NCI-H146 (cell line): ENCODE data around the gene ADCY1.
"Not testable (repeated sequence)": the region's sequence is repeated elsewhere in the genome, so short reads cannot be mapped to it uniquely, and the experiment has no call there.

ENCODE experiments used
- DNase-seq: peaks from one replicate; lab custom pipeline; 2025; lab: John Stamatoyannopoulos, UW

The ADCY1 gene

DNA sequence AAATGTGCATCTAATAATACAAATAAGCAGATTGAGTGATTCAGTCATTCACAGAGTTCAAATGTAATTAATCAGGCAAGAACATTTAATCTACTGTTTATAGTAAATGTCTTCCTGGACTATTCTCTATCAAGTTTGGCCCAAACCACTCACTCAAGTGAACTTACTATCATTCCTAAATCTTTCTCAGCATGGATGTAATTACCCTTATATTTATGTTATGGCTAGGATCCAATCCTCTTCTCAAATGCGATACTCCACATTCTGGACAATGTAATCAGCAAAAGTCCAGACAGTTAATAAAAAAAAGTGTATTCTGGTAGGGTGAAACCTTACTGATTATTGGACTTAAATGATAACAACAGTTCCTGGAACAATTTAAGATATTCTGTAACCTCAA is 185.3 kb downstream of the ADCY1 start:
- DNase-seq = not testable (repeated sequence)

DNA sequence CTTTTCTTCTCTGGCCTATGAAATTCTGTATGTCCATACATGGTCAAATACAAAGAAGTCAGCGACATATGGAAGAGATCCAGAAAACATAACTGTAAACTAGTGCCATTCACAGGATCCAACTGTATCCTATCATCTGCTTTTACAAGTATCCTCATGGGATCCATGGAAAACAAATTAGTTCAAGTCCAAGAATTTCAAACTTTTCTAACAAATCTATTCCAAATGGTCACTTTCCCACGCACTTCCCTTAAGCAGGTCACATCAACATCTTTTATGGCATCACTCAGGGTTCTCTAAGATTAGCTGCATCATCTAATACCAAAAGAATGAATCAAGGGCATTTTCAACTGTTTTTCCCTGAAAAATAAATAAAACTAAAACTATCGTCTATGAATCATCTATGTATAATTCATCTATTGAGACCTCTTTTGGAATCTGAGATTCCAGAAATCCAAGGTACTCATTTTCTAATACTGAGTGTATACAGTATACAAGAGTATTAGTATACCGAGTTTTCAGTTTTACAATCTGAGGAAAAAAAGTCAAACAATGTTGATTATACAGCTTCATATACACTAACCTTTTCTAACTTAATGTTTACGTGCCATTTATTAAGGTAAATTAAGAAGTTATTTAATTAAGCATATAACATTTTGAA is 187.5 kb downstream of the ADCY1 start:
- DNase-seq = not testable (repeated sequence)

DNA sequence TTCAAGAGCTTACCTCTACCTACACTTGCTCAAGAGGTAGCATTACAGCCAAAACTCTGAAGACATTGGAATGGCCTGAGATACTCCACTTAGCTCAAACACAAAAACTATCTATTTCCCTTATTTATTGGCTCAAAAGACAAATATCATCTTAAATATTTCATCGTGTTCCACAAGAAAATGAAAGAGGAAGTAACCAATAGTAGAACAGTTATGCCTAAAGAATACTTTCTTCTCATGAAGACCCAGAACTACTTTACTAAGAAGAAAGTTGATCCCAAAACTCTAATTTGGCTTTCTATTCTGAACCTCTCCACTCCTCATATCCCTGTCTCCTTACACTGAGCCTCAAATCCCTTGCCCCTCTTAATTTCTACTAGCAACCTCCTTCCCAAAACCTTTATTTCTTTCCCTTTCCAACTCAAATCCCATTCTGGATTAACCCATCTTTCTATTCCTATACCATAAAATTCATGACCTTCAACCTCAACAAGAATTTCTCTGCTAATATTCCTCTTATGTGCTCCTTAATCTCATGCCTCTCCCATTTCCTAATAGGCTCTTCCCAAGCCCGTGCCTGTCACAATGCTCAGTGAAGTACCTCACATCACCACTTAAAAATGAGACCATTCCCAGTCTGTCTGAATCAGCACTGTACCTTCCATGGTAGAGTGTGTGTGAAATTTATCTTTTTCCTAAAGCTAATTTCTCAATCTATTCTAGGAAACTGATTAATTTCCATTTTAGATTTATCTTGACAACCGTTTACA is 188.2 kb downstream of the ADCY1 start:
- DNase-seq = not testable (repeated sequence)

DNA sequence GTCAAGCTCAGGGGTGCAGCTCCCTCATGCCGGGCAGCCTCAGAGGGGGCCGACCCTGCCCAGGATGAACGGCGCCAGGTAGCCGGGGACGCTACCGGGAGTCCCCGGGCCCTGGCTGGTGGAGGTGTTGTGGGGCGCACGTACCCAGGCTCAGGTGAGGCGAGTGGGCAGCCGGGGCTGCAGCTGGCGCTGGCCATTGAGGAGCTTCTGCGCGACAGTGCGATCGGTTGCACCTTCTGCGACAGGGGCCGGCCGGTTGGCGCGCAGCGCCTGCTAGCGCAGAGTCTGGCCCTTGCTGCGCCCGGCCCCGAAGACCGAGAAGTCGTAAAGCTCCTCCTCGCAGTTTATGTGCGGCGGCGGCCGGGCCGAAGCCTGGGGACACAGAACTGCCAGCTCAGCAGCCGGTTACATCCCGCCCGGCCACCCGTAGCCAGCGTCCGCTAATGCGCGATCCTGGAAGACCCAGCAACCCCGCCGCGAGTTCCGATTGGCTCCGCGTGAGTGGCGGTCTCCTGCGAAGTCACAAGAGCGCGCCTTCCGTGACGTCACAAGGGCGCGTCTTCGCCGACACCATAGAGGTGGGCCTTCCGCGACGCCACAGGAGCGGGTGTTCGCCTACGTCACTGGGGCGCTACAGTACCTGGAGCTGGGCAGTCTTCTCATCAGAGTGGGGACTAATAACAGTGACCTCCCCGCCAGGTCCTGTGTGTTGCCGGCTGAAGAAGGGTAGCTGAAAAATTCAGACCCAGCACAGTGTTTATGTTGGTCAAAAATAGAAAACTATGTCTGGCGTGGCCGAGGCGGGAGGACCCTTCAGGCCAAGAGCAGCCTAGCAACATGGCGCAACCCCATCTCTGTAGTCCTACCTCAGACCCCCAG is 194.6 kb downstream of the ADCY1 start:
- peak; percentile 98 for DNase-seq

DNA sequence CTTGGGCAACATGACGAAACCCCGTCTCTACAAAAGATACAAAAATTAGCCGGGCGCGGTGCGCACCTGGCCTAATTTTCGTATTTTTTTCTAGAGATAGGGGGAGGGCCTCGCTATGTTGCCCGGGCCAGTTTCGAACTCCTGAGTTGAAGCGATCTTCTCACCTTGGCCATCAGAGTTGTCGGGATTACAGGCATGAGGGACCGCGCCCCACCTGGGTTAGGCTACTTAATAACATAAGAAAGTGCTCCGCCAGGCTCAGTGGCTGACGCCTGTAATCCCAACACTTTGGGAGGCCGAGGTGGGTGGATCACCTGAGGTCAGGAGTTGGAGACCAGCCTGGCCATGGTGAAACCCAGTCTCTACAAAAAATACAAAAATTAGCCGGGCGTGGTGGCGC is 195.5 kb downstream of the ADCY1 start:
- not testable (repeated sequence) for DNase-seq
